H9 (cell line): ENCODE measurements around the gene RIIAD1. TPM values are rescaled to one million over a fixed set of nuclear protein-coding genes. Genes with fewer than 3 reads are reported as not detected.
A peak's percentile ranks its signal among the peaks of the same experiment; 100 is the strongest.

Experiments
- DNase-seq: peaks from one replicate; pipeline ENCODE4 v3.0.0-alpha.2; 2017
- H2AFZ ChIP-seq: one replicate; pipeline ENCODE4 v1.6.1; 2013; ENCODE audit warnings: mild to moderate bottlenecking, low read length, control low read depth, moderate library complexity
- H2AK5ac ChIP-seq: 2 replicates; pipeline ENCODE4 v1.6.1; 2013; ENCODE audit warnings: low read length, control low read depth, mixed read lengths; ENCODE audit not compliant: insufficient read length
- H2BK120ac ChIP-seq: one replicate; pipeline ENCODE4 v1.6.1; 2013; ENCODE audit warnings: low read depth, mild to moderate bottlenecking, low read length, control low read depth, inconsistent platforms; ENCODE audit not compliant: poor library complexity, severe bottlenecking
- H2BK12ac ChIP-seq: 2 replicates; pipeline ENCODE4 v1.6.1; 2013; ENCODE audit warnings: low read length, control low read depth, mixed read lengths, low read depth; ENCODE audit not compliant: insufficient read length
- H2BK15ac ChIP-seq: 2 replicates; pipeline ENCODE4 v1.6.1; 2013; ENCODE audit warnings: low read depth, low read length, control low read depth
- H2BK20ac ChIP-seq: one replicate; pipeline ENCODE4 v1.6.1; 2013; ENCODE audit warnings: low read depth, mild to moderate bottlenecking, low read length, control low read depth, inconsistent platforms; ENCODE audit not compliant: poor library complexity, severe bottlenecking
- H2BK5ac ChIP-seq: 2 replicates; pipeline ENCODE4 v1.6.1; 2013; ENCODE audit warnings: low read length, control low read depth, mixed read lengths; ENCODE audit not compliant: insufficient read length
- H3K14ac ChIP-seq: 2 replicates; pipeline ENCODE4 v1.6.1; 2013; ENCODE audit warnings: low read length, control low read depth; ENCODE audit not compliant: insufficient read depth
- H3K18ac ChIP-seq: 2 replicates; pipeline ENCODE4 v1.6.1; 2013; ENCODE audit warnings: low read depth, mild to moderate bottlenecking, mixed read lengths, low read length, control low read depth; ENCODE audit not compliant: insufficient read length
- H3K23ac ChIP-seq: 2 replicates; pipeline ENCODE4 v1.6.1; 2013; ENCODE audit warnings: low read length, control low read depth, mixed read lengths, low read depth; ENCODE audit not compliant: insufficient read length
- H3K23me2 ChIP-seq: 2 replicates; pipeline ENCODE4 v1.6.1; 2013; ENCODE audit warnings: low read depth, mild to moderate bottlenecking, mixed read lengths, low read length, control low read depth; ENCODE audit not compliant: insufficient read length, poor library complexity, severe bottlenecking
- H3K27ac ChIP-seq: 2 replicates; pipeline ENCODE4 v1.5.1; 2013; ENCODE audit warnings: low read length, control low read depth, mixed read lengths, low read depth; ENCODE audit not compliant: insufficient read length
- H3K27me3 ChIP-seq: 2 replicates; pipeline ENCODE4 v1.6.1; 2013; ENCODE audit warnings: low read length, control low read depth, inconsistent platforms; ENCODE audit not compliant: insufficient read depth
- H3K4ac ChIP-seq: 2 replicates; pipeline ENCODE4 v1.6.1; 2013; ENCODE audit warnings: low read depth, mild to moderate bottlenecking, control low read depth, inconsistent platforms, low read length, moderate library complexity
- H3K4me1 ChIP-seq: 2 replicates; pipeline ENCODE4 v1.6.1; 2013; ENCODE audit warnings: low read length, control low read depth, inconsistent platforms; ENCODE audit not compliant: insufficient read depth
- H3K4me2 ChIP-seq: 2 replicates; pipeline ENCODE4 v1.6.1; 2013; ENCODE audit warnings: low read length, control low read depth, mixed read lengths; ENCODE audit not compliant: insufficient read length, insufficient read depth
- H3K56ac ChIP-seq: 2 replicates; pipeline ENCODE4 v1.6.1; 2013; ENCODE audit warnings: low read depth, mild to moderate bottlenecking, mixed read lengths, low read length, control low read depth; ENCODE audit not compliant: insufficient read length
- H3K79me1 ChIP-seq: 2 replicates; pipeline ENCODE4 v1.6.1; 2013; ENCODE audit warnings: low read depth, mild to moderate bottlenecking, moderate library complexity, low read length, control low read depth, inconsistent platforms; ENCODE audit not compliant: insufficient read depth, poor library complexity, severe bottlenecking
- H3K79me2 ChIP-seq: 2 replicates; pipeline ENCODE4 v1.6.1; 2013; ENCODE audit warnings: low read length, control low read depth, inconsistent platforms; ENCODE audit not compliant: insufficient read depth
- H3K9ac ChIP-seq: 2 replicates; pipeline ENCODE4 v1.6.1; 2013; ENCODE audit warnings: low read length, control low read depth, mixed read lengths; ENCODE audit not compliant: insufficient read length; ENCODE audit errors: extremely low read depth
- H3K9me3 ChIP-seq: one replicate; pipeline ENCODE4 v1.6.1; 2013; ENCODE audit warnings: low read depth, low read length, inconsistent platforms; ENCODE audit not compliant: control insufficient read depth
- H3T11ph ChIP-seq: one replicate; pipeline ENCODE4 v1.6.1; 2013; ENCODE audit warnings: mild to moderate bottlenecking, low read length, control low read depth, inconsistent platforms
- H4K20me1 ChIP-seq: one replicate; pipeline ENCODE4 v1.6.1; 2013; ENCODE audit not compliant: control insufficient read depth, insufficient read length, insufficient read depth
- H4K5ac ChIP-seq: 2 replicates; pipeline ENCODE4 v1.6.1; 2013; ENCODE audit warnings: low read depth, mild to moderate bottlenecking, mixed read lengths, low read length, control low read depth; ENCODE audit not compliant: insufficient read length
- H4K8ac ChIP-seq: replicated peaks from 2 replicates; pipeline ENCODE4 v1.6.1; 2013; ENCODE audit warnings: low read length, control low read depth, mixed read lengths, low read depth; ENCODE audit not compliant: insufficient read length
- H4K91ac ChIP-seq: 2 replicates; pipeline ENCODE4 v1.6.1; 2013; ENCODE audit warnings: low read depth, mild to moderate bottlenecking, moderate library complexity, mixed read lengths, low read length, control low read depth; ENCODE audit not compliant: insufficient read length
- H3K27ac Mint-ChIP-seq, 3 experiments: 2 replicates in 2 of 3; 3 replicates in 1 of 3; pipeline ENCODE4 v1.8.0; 2020 to 2021; ENCODE audit warnings: mixed read lengths in 3 of 3, mild to moderate bottlenecking in 1 of 3, moderate library complexity in 1 of 3
- H3K27me3 Mint-ChIP-seq: 2 replicates; pipeline ENCODE4 v1.8.0; 2021; ENCODE audit warnings: low read depth, mild to moderate bottlenecking, moderate library complexity, mixed read lengths
- H3K36me3 Mint-ChIP-seq, 3 experiments: 2 replicates in 2 of 3; 3 replicates in 1 of 3; pipeline ENCODE4 v1.8.0; 2020 to 2021; ENCODE audit warnings: low read depth in 3 of 3, mixed read lengths in 3 of 3; ENCODE audit not compliant: insufficient read depth in 1 of 3
- H3K4me1 Mint-ChIP-seq, 2 experiments: 2 replicates each; pipeline ENCODE4 v1.8.0; 2020; ENCODE audit warnings: mixed read lengths in 2 of 2
- H3K4me3 Mint-ChIP-seq, 2 experiments: 2 replicates in 1 of 2; 3 replicates in 1 of 2; pipeline ENCODE4 v1.8.0; 2020 to 2021; ENCODE audit warnings: mild to moderate bottlenecking in 2 of 2, mixed read lengths in 2 of 2, moderate library complexity in 1 of 2
- H3K9me3 Mint-ChIP-seq, 2 experiments: 2 replicates in 1 of 2; 3 replicates in 1 of 2; pipeline ENCODE4 v1.8.0; 2020; ENCODE audit warnings: mild to moderate bottlenecking in 2 of 2, mixed read lengths in 2 of 2, moderate library complexity in 1 of 2
- WGBS: extraction: QIAGEN DNeasy Blood & Tissue Kit; methylation state at CpG from one replicate; pipeline ENCODE4 v1.1.7; 2013; ENCODE audit warnings: missing lambda C conversion rate, low lambda C conversion rate, mixed read lengths; ENCODE audit not compliant: insufficient read length; ENCODE audit errors: extremely low coverage; 5-methylcytosine and 5-hydroxymethylcytosine counted together
- long read RNA-seq: library from polyadenylated mRNA; unstranded; transcript quantifications from one replicate; pipeline ENCODE4 v2.0.0, GENCODE V29; 2020
- total RNA-seq: library from RNA; stranded (reverse); gene quantifications from 2 replicates; pipeline ENCODE4 v1.2.1, GENCODE V29; 2021
- TF ChIP-seq, protein P1 (sequence below): fragments of 200-600 bp; sonication (generic); conservative IDR thresholded peaks from 3 replicates; pipeline ENCODE4 v1.8.0; 2021; ENCODE audit warnings: antibody characterized with exemption, mild to moderate bottlenecking

RIIAD1 gene, protein sequence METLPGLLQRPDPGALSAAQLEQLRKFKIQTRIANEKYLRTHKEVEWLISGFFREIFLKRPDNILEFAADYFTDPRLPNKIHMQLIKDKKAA
- 1.4 TPM in 1 of 2 replicates, not detected in the other for total RNA-seq
- long read RNA-seq, partial matches to known transcripts: 0 of 1 reads
- long read RNA-seq, other reads (novel, unspliced or antisense): 1 of 1 reads

DNA sequence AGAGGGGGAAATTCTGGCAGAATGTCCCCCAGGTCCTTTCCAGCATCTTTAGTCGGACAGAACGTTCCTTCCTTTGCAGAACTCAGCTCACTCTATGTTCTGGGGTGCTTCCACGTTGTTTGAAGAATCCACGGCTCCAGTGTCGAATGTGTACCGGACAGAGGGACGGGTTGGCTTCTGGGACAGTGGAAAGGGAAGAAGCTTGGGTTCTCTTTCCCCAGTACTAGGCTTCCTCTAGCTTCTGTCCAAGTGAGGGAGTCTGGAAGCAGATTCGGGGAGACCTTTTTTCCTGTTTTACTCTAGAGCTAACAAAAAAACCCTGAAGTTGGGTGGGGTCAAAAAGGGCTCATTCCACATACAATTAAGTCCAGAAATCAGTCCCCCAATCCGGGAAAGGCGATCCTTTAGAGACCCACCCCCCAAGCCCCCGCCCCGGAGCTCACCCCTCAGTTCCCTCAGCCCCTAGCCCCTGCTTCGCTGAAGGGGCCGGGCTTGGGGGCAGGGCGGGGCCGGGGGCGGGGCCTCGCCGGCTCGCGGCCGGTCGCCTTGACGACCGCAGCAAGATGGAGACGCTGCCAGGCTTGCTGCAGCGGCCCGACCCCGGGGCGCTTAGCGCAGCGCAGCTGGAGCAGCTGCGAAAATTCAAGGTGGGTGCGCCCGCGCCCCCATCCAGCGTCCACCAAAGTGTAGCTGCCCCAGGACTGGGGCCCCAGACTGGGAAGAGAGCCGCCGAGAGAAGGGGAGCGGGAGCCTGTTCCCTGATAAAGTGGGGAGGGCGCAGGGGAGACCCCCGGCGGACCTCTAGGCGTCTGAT, at the start of gene RIIAD1:
Gene RIIAD1 (plus strand): TSS at position 549 of the 814 bp plus-strand sequence. CDS start 15 bp downstream, at position 564.
- no peaks in the 10 kb centered on the region for H3K9me3 ChIP-seq
- peaks cover 77% of the 10 kb centered on the region for H3K27me3 Mint-ChIP-seq
- H3K4ac ChIP-seq: no peak within 1 kb of the TSS
- H3K36me3 Mint-ChIP-seq: no peaks in the 10 kb centered on the region
- H3K79me1 ChIP-seq: no peaks in the 10 kb centered on the region
- peak within 1 kb of the TSS; percentile 55 for H3K4me2 ChIP-seq
- no peaks in the 10 kb centered on the region for H3K9me3 Mint-ChIP-seq
- no peak within 1 kb of the TSS for H2BK20ac ChIP-seq
- no peaks in the 10 kb centered on the region for H4K20me1 ChIP-seq
- H3K23ac ChIP-seq: no peak within 1 kb of the TSS
- no CpG with 5 or more reads among the region's 44 CpGs for WGBS
- H3K23me2 ChIP-seq: peaks cover 18% of the 10 kb centered on the region
- H2BK12ac ChIP-seq: no peak within 1 kb of the TSS
- no peak within 1 kb of the TSS for H4K8ac ChIP-seq
- no peak within 1 kb of the TSS for H2BK15ac ChIP-seq
- peaks cover 45 to 56% of the 10 kb centered on the region in 2 experiments for H3K4me1 Mint-ChIP-seq
- H3T11ph ChIP-seq: no peak within 1 kb of the TSS
- H3K56ac ChIP-seq: no peak within 1 kb of the TSS
- no peaks in the 10 kb centered on the region for H3K79me2 ChIP-seq
- peak; percentile 82 for DNase-seq
- no peak within 1 kb of the TSS for H3K18ac ChIP-seq
- H2AFZ ChIP-seq: peak within 1 kb of the TSS; percentile 72
- H3K27ac ChIP-seq: no peak within 1 kb of the TSS
- no peak within 1 kb of the TSS for H2AK5ac ChIP-seq
- H3K27ac Mint-ChIP-seq: no peak within 1 kb of the TSS
- 0 out of 2 replicates have a peak, but pooled peaks cover 2% of the 10 kb centered on the region for H3K4me1 ChIP-seq
- H4K5ac ChIP-seq: no peak within 1 kb of the TSS
- no peak within 1 kb of the TSS for H2BK5ac ChIP-seq
- H3K9ac ChIP-seq: no peak within 1 kb of the TSS
- TF ChIP-seq, protein P1, sequence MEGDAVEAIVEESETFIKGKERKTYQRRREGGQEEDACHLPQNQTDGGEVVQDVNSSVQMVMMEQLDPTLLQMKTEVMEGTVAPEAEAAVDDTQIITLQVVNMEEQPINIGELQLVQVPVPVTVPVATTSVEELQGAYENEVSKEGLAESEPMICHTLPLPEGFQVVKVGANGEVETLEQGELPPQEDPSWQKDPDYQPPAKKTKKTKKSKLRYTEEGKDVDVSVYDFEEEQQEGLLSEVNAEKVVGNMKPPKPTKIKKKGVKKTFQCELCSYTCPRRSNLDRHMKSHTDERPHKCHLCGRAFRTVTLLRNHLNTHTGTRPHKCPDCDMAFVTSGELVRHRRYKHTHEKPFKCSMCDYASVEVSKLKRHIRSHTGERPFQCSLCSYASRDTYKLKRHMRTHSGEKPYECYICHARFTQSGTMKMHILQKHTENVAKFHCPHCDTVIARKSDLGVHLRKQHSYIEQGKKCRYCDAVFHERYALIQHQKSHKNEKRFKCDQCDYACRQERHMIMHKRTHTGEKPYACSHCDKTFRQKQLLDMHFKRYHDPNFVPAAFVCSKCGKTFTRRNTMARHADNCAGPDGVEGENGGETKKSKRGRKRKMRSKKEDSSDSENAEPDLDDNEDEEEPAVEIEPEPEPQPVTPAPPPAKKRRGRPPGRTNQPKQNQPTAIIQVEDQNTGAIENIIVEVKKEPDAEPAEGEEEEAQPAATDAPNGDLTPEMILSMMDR: no peak
- peaks cover 24% of the 10 kb centered on the region; the same call in 1 of the 2 replicates for H3K27me3 ChIP-seq
- H2BK120ac ChIP-seq: no peak within 1 kb of the TSS
- peak within 1 kb of the TSS; percentile 75 to 82 for H3K4me3 Mint-ChIP-seq
- H4K91ac ChIP-seq: no peak within 1 kb of the TSS
- no peak within 1 kb of the TSS for H3K14ac ChIP-seq
